HepG2 (cell line): ENCODE measurements around the gene TM4SF18. TPM values are rescaled to one million over a fixed set of nuclear protein-coding genes. Genes with fewer than 3 reads are reported as not detected.

Experiments
- EP300 ChIP-seq, 3 experiments: sonication (generic) in 1 of 3; formaldehyde crosslinking in 1 of 3; IDR thresholded peaks; 2 replicates each; pipeline versions ENCODE4 v1.5.1 to v1.6.1; 2011 to 2020; ENCODE audit warnings: low read depth in 2 of 3, low read length in 2 of 3, borderline replicate concordance in 1 of 3, improper control_type of control experiment in 1 of 3, mild to moderate bottlenecking in 1 of 3, missing genetic modification reagents in 1 of 3, moderate library complexity in 1 of 3
- GPN1 ChIP-seq: sonication (generic); formaldehyde crosslinking; IDR thresholded peaks from 2 replicates; pipeline ENCODE4 v1.5.1; 2020; ENCODE audit warnings: missing genetic modification reagents, borderline replicate concordance
- KLF13 ChIP-seq: sonication (generic); formaldehyde crosslinking; IDR thresholded peaks from 2 replicates; pipeline ENCODE4 v1.4.0; 2020; ENCODE audit warnings: mild to moderate bottlenecking, missing genetic modification reagents
- KLF16 ChIP-seq, 2 experiments: sonication (generic) in 1 of 2; formaldehyde crosslinking in 1 of 2; IDR thresholded peaks; 2 replicates each; pipeline versions ENCODE4 v1.6.1 to v1.8.0; 2016 to 2023; ENCODE audit warnings: missing genetic modification reagents in 2 of 2, missing compliant biosample characterization in 1 of 2
- NFATC3 ChIP-seq: sonication (generic); formaldehyde crosslinking; IDR thresholded peaks from 2 replicates; pipeline ENCODE4 v1.5.1; 2020; ENCODE audit warnings: mild to moderate bottlenecking, missing genetic modification reagents
- NONO ChIP-seq, 2 experiments: fragments of 450-650 bp in 1 of 2; sonication (generic) in 1 of 2; formaldehyde crosslinking in 1 of 2; IDR thresholded peaks in 1 of 2; conservative IDR thresholded peaks in 1 of 2; 2 replicates each; pipeline versions ENCODE4 v1.6.1 to v1.8.0; 2017 to 2022; ENCODE audit warnings: mild to moderate bottlenecking in 1 of 2, missing genetic modification reagents in 1 of 2, moderate library complexity in 1 of 2
- REPIN1 ChIP-seq: sonication (generic); formaldehyde crosslinking; IDR thresholded peaks from 2 replicates; pipeline ENCODE4 v1.8.0; 2022; ENCODE audit warnings: missing genetic modification reagents, low read depth, mild to moderate bottlenecking, borderline replicate concordance
- SALL2 ChIP-seq: sonication (generic); formaldehyde crosslinking; IDR thresholded peaks from 2 replicates; pipeline ENCODE4 v1.8.1; 2023; ENCODE audit warnings: mild to moderate bottlenecking, missing genetic modification reagents, inconsistent platforms
- SOX13 ChIP-seq, 3 experiments: fragments of 450-650 bp in 1 of 3; sonication (generic) in 1 of 3; formaldehyde crosslinking in 1 of 3; IDR thresholded peaks in 2 of 3; conservative IDR thresholded peaks in 1 of 3; 2 replicates each; pipeline versions ENCODE4 v1.5.0 to v1.6.1; 2016 to 2020; ENCODE audit warnings: antibody characterized with exemption in 1 of 3, mild to moderate bottlenecking in 1 of 3, missing compliant biosample characterization in 1 of 3, missing genetic modification reagents in 1 of 3, moderate library complexity in 1 of 3
- ZNF646 ChIP-seq: sonication (generic); formaldehyde crosslinking; IDR thresholded peaks from 2 replicates; pipeline ENCODE4 v1.9.0; 2021; ENCODE audit warnings: mild to moderate bottlenecking, missing genetic modification reagents
- ZNF687 ChIP-seq: sonication (generic); formaldehyde crosslinking; IDR thresholded peaks from 2 replicates; pipeline ENCODE4 v1.5.1; 2020; ENCODE audit warnings: mild to moderate bottlenecking, missing genetic modification reagents, moderate library complexity
- polyA plus RNA-seq, 8 experiments: library from polyadenylated mRNA; depleted of rRNA in 3 of 8; stranded (reverse) in 7 of 8; unstranded in 1 of 8; fragments of >200 nt; fragmentation: Illumina TruSeq in 4 of 8; extraction: Trizol in 4 of 8; gene quantifications; 2 replicates each; pipeline versions ENCODE4 v1.2.1 to v1.2.3, GENCODE V29; 2011 to 2016; ENCODE audit warnings: low read depth in 4 of 8, missing spikeins in 1 of 8, mixed read lengths in 1 of 8; ENCODE audit not compliant: insufficient read depth in 1 of 8
- total RNA-seq, 5 experiments: library from RNA; depleted of rRNA; stranded (reverse); fragments of >200 nt; fragmentation: Illumina TruSeq; extraction: Trizol; gene quantifications; 2 replicates each; pipeline ENCODE4 v1.2.3, GENCODE V29; 2016; ENCODE audit warnings: low read depth in 1 of 5
- TF ChIP-seq, protein P1 (sequence below): sonication (generic); formaldehyde crosslinking; IDR thresholded peaks from 2 replicates; pipeline ENCODE4 v1.5.0; 2020; ENCODE audit warnings: missing genetic modification reagents
- TF ChIP-seq, protein P2 (sequence below): sonication (generic); formaldehyde crosslinking; IDR thresholded peaks from 2 replicates; pipeline ENCODE4 v1.5.0; 2020; ENCODE audit warnings: mild to moderate bottlenecking, missing genetic modification reagents

TM4SF18 gene
- total and polyA plus RNA-seq, 2 of the 13 experiments (the other 11 are each of a cell fraction or from before 2014, with no cell fraction given): 0.15 TPM; not detected in 1

DNA sequence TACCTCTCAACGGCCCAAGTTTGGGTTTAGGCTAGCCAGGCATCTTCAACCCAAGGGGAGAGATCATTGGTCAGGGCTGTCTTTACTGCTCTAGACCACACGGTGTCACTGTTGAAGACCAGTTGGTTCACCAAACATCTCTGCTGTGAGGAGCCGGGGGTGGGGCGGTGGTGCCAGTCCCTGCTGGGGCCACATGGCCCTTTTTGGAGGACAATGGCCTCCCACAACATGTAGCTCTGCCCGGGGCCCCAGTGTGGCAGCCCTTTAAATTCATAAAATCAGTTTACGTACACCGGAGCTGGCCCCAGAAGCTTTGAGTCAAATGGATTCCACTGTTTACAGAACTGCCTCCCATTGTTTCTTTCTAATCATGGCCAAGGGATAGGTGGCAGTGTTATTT is 19.1 kb upstream of the TM4SF18 start (continued):
- TF ChIP-seq REPIN1 (CRISPR knock-in tag) (peak; percentile 37; the same call in 1 of the 2 replicates), NFATC3 (CRISPR knock-in tag) (no peak), KLF13 (CRISPR knock-in tag) (no peak), ZNF646 (no peak), SOX13 (IDR thresholded peaks at IDR 0.05) (no peak), SOX13 (CRISPR knock-in tag; conservative IDR thresholded peaks at IDR 0.05 in 1 of 2, IDR thresholded peaks at IDR 0.05 in 1 of 2) (peak in 1 of 2 experiments; percentile 70; a peak in 2 of 4 replicates), GPN1 (CRISPR knock-in tag) (no peak), ZNF687 (peak; percentile 93), EP300 (IDR thresholded peaks at IDR 0.05; ENCODE audit: low read depth in 2 of 2, low read length in 2 of 2) (no peak; a peak in 1 of 4 replicates), EP300 (CRISPR knock-in tag; IDR thresholded peaks at IDR 0.05; ENCODE audit: borderline replicate concordance) (0 out of 2 replicates have a peak, but pooled peaks have one; percentile 14), NONO (IDR thresholded peaks at IDR 0.05) (no peak), NONO (CRISPR knock-in tag; conservative IDR thresholded peaks at IDR 0.05) (peak; percentile 28; the same call in 1 of the 2 replicates), SALL2 (CRISPR knock-in tag) (0 out of 2 replicates have a peak, but pooled peaks have one; percentile 58), KLF16 (CRISPR knock-in tag; IDR thresholded peaks at IDR 0.05) (peak in 1 of 2 experiments; percentile 42; a peak in 1 of 4 replicates)
- TF ChIP-seq, protein P1, sequence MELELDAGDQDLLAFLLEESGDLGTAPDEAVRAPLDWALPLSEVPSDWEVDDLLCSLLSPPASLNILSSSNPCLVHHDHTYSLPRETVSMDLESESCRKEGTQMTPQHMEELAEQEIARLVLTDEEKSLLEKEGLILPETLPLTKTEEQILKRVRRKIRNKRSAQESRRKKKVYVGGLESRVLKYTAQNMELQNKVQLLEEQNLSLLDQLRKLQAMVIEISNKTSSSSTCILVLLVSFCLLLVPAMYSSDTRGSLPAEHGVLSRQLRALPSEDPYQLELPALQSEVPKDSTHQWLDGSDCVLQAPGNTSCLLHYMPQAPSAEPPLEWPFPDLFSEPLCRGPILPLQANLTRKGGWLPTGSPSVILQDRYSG (CRISPR knock-in tag): no peak
- TF ChIP-seq, protein P2, sequence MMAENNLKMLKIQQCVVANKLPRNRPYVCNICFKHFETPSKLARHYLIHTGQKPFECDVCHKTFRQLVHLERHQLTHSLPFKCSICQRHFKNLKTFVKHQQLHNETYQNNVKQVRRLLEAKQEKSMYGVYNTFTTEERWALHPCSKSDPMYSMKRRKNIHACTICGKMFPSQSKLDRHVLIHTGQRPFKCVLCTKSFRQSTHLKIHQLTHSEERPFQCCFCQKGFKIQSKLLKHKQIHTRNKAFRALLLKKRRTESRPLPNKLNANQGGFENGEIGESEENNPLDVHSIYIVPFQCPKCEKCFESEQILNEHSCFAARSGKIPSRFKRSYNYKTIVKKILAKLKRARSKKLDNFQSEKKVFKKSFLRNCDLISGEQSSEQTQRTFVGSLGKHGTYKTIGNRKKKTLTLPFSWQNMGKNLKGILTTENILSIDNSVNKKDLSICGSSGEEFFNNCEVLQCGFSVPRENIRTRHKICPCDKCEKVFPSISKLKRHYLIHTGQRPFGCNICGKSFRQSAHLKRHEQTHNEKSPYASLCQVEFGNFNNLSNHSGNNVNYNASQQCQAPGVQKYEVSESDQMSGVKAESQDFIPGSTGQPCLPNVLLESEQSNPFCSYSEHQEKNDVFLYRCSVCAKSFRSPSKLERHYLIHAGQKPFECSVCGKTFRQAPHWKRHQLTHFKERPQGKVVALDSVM (CRISPR knock-in tag): peak; percentile 34; the same call in 1 of the 2 replicates
